ENCODE results near the gene PTPRN2.
A peak's percentile ranks its signal among the peaks of the same experiment; 100 is the strongest.
"Not testable (repeated sequence)": the region's sequence is repeated elsewhere in the genome, so short reads cannot be mapped to it uniquely, and the experiment has no call there.

PTPRN2 gene

DNA sequence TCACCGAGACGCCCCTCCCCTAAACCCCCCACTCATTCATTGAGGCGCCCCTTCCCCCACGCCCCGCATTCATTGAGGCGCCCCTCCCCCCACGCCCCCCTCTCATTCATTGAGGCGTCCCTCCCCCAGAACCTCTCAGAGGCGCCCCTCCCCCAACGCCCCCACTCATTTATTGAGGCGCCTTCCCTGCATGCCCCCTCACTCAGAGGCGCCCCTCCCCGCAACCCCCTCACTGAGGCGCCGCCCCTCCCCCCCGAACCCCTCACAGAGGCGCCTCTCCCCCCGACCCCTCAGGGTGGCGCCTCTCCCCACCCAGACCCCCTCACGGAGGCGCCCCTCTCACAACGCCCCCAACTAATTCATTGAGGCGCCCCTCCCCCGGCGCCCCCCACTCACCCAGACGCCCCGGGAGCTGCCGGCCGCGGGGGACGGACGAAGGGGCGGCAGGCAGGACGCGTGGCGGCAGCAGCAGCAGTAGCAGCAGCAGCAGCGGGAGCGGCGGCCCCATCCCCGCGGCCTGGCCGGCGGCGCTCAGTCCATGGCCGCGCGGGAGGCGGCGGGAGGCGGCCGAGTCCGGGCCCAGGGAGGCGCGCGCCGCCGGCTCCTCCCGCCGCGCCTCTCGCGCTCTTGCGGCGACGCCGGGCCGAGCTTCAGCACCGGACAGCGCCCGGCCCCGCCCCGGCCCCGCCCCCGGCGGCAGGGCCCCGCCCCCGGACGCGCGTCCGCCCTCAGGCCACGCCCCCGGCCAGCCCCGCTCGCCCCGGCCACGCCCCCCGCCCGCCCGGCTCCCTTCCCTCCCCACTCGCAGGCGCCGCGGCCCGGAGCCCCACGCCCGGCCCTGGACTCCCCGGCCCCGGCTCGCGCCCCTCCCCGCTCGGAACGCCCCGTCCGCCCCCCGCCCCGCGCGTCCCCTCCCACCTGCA, at the start of gene PTPRN2:
PTPRN2 (minus strand) TSS at position 662 of the 923 bp plus-strand sequence.
- peak; percentile 14 for DNase-seq

GRCh38 chr7:158633055-158633956, 45.7 kb upstream of the PTPRN2 start:
- no peak for DNase-seq

DNA sequence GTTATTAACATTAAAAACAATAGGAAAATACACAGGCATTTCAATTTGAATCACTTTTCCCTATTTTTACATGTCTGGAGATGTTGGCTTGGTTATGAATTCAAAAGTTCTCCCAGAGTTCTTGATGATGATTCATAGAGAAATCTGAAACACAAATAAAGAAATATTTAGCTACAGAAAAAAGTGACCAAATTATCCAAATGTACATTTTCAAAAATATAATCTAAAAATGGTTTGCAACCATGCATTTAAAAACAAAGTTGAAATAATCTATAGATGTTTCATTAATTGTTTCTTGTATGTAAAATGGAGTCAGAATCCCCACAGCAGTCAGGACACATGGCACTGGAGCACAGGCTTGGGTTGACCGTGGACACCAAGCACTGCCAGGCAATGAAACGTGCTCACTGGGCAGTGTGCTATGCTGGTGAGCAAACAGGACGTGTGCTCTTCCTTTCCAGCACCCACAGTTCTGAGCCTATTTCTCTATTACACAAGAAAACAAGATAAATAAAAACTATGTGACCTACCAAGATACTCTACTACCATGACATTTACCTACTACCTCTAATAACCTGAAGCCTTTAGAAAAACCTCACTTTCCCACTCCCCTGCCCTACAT, 44.1 kb upstream of the PTPRN2 start:
- DNase-seq: no peak

GRCh38 chr7:158626289-158626688, 38.7 kb upstream of the PTPRN2 start:
- not testable (repeated sequence) for DNase-seq

DNA sequence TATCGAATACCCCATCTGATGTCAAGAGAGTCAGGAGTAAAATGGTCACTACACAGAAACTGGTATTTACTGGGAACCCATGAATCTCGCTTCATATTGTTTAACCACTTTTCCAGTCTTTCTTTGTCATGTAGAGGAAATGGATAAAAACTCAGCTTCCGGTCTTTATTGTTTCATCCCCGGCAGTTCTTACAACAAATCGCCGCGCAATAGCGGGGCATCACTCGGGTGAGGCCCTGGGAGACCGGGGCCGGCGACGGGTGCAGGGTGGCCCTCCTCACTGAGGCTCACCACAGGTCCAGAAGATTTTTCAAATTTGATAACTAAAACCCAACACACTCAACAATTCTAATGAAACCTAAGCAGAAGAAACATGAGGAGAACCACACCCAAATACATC, 35.6 kb upstream of the PTPRN2 start:
- DNase-seq: no peak

DNA sequence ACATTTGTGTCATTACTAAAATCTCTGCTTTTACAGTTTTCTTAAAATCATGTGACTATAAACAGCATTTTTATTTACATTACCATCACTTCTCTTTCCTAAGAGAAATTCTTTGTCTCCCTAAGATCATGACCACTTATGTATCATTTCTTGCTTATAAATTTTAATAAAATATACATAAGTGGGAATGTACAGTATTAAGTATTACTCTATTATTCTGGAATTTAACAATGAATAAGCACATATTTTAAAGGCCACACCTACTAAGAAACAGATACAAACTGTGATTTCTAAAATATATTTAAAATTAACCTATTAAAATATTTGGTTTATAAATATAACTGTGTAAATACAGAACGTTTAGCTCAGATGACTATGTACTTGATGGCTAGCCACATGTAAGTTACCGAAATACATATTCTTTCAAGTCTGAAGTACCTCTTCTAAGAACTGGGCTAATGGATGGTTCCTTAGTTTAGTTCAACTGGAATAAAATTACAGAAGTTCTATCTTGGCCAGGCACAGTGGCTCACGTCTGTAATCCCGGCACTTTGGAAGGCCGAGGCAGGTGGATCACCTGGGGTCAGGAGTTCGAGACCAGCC, 33.3 kb upstream of the PTPRN2 start:
- no peak for DNase-seq

DNA sequence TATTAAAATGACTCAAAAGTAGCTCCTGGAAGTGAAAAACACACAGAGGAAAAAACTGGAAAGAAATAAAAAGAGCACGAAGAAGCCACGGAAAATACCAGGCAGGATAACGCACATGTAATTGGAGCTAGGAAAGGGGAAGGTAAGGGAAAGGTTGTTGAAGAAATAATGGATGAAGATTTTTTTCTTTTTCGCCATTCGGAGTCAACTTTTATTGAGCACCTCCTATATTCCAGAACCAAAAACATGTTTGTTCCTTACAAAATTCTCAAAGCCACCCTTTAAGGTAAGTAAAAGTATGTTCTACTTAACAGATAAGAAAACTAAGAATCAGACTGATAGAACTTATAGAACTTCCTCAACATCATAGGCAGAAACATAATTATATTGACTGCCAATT, 32.8 kb upstream of the PTPRN2 start:
- DNase-seq: no peak

DNA sequence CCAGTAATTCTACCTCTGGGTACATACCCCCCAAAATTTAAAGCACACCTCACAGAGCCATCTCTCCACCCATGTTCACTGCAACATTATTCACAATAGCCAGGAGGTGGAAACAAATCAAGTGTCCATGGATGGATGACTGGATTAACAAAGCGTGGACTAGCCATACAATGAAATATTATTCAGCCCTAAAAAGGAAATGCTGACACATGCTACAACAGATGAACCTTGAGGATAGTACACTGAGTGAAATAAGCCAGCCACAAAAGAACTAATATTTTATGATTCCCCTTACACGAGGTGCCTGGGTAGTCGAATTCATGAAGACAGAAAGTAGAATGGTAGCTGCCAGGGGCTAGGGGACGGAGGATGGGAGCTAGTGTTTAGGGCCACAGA, 31.1 kb upstream of the PTPRN2 start:
- no peak for DNase-seq

- no peak for DNase-seq
Observed at GRCh38 chr7:158617737-158618128, 30.1 kb upstream of the PTPRN2 start.

GRCh38 chr7:158616050-158616449, 28.4 kb upstream of the PTPRN2 start:
- no peak for DNase-seq

DNA sequence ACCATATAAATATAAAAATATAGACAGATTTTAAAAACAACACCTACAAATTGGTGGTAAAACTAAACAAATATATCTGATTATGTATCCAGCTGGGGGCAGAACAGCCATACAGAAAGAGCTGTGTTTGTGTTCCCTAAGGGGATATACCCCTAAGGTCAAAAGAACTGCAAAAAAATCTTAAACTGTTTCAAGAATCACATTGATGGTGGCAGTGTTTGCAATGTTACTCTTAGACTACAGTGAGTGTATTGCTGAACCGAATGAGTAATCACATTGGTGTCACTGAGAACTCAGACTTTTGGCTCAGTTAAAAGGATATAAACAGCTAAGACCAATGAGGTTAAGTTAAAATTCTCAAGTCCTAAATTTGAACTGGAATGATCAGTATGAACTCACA, 27.1 kb upstream of the PTPRN2 start:
- DNase-seq: no peak

GRCh38 chr7:158613481-158613880, 25.9 kb upstream of the PTPRN2 start:
- peak; percentile 72 for DNase-seq

- DNase-seq: no peak
Observed at GRCh38 chr7:158612546-158612945, 24.9 kb upstream of the PTPRN2 start.

GRCh38 chr7:158611541-158611940, 23.9 kb upstream of the PTPRN2 start:
- DNase-seq: no peak

DNA sequence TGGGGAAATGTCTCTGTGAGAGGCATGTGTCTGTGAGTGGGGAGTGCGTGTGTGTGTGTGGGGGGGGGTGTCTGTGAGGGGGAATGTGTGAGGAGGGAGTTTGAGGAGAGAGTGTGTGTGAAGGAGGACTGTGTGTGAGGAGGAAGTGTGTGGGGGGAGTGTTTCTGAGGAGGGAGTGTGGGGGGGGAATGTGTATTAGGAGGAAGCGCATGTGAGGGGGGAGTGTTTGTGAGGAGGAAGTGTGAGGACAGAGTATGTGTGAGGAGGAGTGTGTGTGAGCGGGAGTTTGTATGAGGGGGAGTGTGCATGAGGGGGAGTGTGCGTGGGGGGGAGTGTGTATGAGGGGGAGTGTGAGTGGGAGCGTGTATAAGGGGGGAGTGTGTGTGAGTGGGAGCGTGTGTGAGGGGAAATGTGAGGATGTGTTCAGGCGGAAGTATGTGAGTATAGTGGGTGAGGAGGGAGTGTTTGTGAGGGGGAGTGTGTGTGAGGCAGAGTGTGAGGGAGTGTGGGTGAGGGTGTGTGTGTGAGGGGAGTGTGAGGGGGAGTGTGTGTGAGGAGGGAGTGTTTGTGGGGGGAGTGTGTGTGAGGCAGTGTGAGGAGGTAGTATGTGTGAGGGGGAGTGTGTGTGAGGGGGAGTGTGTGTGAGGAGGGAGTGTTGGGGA, 21.8 kb upstream of the PTPRN2 start:
- DNase-seq: no peak

GRCh38 chr7:158607563-158607962, 19.9 kb upstream of the PTPRN2 start:
- no peak for DNase-seq

DNA sequence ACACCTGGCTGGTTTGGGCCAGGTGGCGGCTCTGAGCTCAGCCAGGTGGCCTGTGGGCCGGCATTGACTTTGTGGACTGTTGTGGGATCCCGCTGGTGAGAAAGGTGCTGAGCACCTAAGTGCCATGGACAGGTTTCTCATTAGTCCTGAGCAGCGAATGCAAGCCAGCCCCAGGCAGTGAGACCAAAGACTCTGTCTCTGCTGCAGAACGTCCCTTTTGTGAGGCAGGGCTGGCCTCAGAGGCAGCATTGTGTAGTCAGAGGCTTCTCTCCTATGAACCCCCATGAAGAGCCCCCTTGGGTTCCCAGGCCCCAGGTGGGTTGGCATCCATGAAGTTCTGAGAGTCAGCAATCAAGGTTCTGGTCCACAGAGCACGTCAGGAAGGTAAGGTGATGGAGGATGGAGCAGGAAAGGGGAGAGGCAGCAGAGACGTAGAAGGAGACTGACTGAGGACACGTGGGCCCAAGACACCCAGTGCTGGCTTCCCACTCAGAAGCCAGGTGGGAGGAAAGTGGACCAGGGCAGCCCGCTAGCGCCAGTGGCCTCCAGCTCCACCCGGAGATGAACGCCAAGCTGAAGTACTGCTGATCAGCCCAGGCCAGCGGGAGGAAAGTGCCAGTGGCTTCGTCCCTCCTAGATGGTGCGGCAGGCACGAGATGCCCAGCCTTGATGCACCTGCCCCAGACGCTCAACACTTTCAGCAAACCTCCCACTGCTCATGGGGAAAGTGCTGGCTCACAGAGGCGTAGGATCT, 19.2 kb upstream of the PTPRN2 start:
- no peak for DNase-seq

- no peak for DNase-seq
Observed at GRCh38 chr7:158606129-158606528, 18.5 kb upstream of the PTPRN2 start.

DNA sequence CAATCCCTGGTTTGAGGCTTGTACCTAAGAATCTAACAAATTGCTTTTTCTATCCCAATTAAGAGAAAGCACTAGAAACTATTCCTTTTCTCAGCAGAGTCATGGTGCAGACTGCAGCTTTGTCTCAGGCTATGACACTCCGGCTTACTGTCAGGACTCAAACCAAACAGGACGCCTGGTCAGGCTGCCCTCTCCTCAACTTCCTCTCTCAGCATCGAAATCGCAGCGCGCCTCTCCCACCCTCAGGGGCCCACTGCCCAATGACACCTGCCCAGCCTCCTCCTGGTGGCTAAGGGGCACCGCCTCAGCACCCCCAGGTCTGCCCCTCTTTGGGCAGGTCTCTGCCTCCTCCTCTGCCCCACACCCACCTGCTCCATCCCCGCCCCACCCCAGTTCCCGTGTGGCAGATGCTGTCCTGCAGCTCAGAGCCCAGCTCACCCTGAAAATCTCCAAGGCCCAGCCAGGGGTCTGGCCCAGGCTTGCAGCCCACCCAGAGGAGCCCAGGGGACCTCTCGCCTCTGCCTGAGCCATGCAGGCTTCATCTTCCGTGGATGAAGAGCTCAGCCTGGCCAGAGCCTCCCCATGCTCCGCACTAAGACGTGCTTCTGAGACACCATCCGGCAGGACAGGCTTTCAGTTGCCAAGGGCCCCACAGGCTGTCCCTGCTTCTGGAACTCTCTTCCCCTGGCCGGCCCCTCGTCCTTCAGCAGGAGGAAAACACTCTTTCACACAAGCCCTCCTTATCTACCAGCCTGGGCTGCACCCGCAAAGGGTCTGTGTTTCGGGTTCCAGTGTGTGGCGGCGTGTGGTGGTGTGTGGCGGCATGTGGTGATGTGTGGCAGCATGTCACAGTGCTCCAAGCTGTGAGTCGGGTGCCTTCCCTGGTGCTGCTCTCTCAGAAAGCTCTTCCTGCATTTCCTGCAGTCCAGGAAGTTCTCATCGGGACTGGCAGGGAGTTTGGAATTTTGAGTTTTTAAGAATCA, 16.4 kb upstream of the PTPRN2 start:
- no peak for DNase-seq
